PC-9 (cell line): Measurements from ENCODE around the gene SIGLEC9.

Source experiments
- CTCF ChIP-seq: fragments of 200-600 bp; sonication (generic); conservative IDR thresholded peaks from 2 replicates; pipeline ENCODE4 v1.6.1; 2017; ENCODE audit warnings: mixed run types, antibody characterized with exemption, mild to moderate bottlenecking, moderate library complexity
- EZH2 ChIP-seq: fragments of 200-600 bp; sonication (generic); IDR thresholded peaks from 2 replicates; pipeline ENCODE4 v1.8.0; 2017; ENCODE audit warnings: antibody characterized with exemption, low read depth

- TF ChIP-seq CTCF = no peak
- TF ChIP-seq EZH2 = no peak
Measured at GRCh38 chr19:51119101-51119500, 5.6 kb upstream of the SIGLEC9 start.
